NCI-H2081 (cell line): Measurements from ENCODE around the gene THOC6.

Experiments used
- DNase-seq, 2 experiments: peaks; one replicate each; lab custom pipeline; 2025; lab: John Stamatoyannopoulos, UW

Gene THOC6

DNA sequence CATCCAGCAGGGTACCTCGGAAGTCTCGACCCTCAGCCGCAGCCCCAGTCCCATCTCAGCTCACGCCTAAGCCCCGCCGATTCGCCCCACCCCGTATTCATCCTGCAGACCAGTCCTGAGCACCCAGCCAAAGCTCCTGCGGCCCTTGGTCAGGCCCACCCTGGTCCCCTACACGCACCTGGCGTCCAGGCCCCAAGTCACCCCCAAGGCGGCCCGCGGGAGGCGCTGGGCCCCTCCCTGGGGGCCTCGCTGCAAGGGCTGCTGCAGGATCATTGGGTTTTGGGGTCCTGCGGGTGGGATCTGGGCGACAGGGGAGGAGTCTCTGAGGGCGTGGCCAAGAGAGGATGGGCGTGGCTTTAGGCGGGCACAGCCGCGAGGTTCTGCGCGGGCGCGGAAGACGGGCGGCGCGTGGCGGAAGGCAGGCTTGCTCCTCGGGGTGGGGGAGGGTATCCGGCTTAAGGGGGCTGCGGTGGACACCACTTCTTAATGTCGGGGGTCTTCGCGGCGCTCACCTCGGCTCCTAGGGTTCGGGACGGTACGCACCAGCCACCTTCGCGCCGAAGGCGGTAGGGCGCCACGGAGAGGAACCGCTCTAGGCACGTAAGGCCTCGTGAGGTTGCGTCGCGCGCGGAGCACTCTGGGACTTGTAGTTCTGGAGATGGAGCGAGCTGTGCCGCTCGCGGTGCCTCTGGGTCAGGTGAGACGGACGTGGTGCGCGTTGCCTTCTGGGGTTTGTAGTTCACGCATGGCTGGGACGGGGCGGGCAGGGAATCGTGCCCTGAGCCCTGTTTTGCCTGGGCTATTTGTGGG is at the start of gene THOC6, which contains the start of gene HCFC1R1:
THOC6 (plus strand) TSS at position 367 of the 810 bp plus-strand sequence; CDS start at position 659, 292 bp downstream.
HCFC1R1 (minus strand) TSS at position 274 of the 810 bp plus-strand sequence; CDS start at position 273, 1 bp downstream.
- peak; percentile 97 for DNase-seq

DNA sequence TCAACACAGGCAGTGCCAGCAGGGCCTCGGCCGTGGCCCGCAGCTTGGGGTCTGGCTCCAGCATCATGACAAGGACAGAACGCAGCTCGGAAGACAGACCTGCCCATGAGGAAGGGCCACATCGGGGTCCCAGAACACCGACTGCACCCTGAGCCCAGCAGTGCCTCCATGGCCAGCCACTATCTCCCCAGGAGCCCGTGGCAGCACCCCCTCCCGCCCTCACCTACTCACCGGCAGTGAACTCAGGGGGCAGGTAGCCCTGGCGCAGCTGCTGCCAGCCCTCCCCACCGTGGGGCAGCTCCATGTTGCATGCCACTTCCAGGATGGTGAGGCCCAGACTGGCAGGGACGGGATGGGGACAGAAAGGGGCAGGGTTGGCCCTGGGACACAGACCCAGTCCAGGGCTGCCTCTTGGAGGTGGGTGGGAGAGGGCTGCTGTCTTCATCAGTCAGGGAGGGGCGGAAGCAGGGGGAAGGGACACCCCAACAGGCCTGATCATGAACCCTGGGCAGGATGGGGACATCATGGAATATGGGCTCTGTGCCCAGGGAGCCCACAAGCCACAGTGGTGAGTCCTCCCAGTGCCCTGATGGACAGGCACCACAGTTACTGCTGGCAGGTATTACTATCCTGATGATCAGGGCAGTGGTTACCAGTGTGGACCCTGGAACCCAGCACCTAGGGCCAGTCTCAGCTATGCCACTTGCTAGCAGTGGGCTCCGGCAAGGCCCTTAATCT is 49.3 kb upstream of the THOC6 start:
- no peak for DNase-seq

DNA sequence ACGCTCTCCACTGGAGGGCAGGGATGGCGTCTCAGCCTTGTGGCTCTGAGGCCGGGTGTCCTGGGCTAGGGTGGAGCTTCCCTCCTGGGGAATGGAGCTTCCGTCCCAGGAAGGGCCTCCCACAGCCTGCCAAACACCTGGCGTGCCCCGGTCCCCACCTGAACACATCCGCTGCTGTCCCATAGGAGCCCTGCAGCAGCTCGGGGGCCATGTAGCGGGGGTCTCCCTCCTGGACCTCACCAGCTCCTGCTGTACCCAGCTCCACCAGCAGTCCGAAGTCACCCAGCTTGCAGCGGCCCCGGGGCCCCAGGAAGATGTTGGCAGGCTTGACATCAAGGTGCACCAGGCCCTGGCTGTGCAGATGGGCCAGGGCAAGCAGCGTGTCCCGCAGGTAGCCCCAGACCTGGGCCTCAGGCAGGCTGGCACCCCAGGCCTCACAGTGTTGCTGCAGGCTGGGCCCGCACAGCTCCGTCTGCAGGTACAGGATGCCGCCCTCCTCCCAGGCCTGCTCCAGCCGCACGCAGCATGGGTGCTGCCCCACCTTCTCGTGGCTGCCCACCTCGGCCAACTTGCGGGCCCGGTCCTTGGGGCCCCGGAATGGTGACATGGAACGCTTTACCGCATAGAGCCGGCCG is 48.6 kb upstream of the THOC6 start:
- DNase-seq: no peak

GRCh38 chr16:2976201-2976600 is 47.6 kb upstream of the THOC6 start:
- no peak for DNase-seq

- no peak for DNase-seq
Observed at GRCh38 chr16:2976673-2977072, 47.2 kb upstream of the THOC6 start.

- peak; percentile 88 to 95 for DNase-seq
Observed at GRCh38 chr16:2977440-2977839, 46.4 kb upstream of the THOC6 start.

- DNase-seq: no peak
Observed at GRCh38 chr16:2979669-2980226, 44.1 kb upstream of the THOC6 start.

- DNase-seq: peak; percentile 87 to 91
Observed at GRCh38 chr16:2980227-2981176, 43.3 kb upstream of the THOC6 start, which contains the start of gene PKMYT1. Gene PKMYT1 (minus strand): TSS chr16:2980446. CDS start chr16:2979657, 789 bp downstream.

- DNase-seq: no peak
Observed at GRCh38 chr16:2981177-2981898, 42.5 kb upstream of the THOC6 start.

DNA sequence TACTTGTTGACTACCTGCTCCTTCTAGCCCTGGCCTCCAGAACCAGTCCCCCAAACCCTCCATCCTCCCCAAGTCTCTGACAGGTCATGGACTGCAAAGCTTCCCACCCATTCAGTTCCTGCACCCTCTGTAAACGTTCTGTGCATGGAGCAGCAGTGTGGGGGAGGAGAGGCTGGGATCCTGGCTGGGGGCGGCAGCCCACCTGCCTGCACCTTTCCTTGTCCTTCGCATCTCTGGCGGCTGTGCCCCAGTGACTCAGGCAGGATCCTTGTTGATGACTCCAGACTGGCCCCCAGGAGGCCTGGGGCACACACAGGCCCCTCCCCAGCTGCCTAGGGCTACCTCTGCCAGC is 42.0 kb upstream of the THOC6 start:
- no peak for DNase-seq

- DNase-seq: no peak
Observed at GRCh38 chr16:2982402-2982801, 41.4 kb upstream of the THOC6 start.

- DNase-seq: peak; percentile 68 to 70
Observed at GRCh38 chr16:2983706-2984136, 40.1 kb upstream of the THOC6 start.

GRCh38 chr16:2985462-2985861 is 38.4 kb upstream of the THOC6 start:
- no peak for DNase-seq

GRCh38 chr16:2985893-2986355 is 37.9 kb upstream of the THOC6 start:
- DNase-seq: peak in 1 of 2 experiments; percentile 16

- no peak for DNase-seq
Observed at GRCh38 chr16:2986623-2987188, 37.1 kb upstream of the THOC6 start.

DNA sequence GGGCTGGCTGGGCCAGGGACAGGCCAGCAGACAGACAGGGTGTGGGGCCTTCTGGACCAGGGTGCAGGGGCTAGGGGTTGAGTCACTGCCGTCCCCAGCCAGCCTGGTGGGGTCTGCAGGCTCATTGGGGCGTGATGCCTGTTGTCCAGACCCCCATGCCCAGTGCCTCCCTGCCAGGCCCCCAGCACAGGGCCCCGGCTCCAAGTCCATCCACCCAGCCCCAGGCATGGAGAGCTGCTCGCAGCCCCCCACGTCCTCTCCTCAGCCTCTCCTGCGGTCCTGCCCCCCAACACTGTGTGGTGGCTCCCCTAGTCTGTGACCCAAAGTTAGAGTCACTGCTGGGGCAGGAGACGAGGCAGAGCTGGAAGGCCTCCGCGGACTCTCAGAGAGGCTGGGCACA is 36.5 kb upstream of the THOC6 start:
- no peak for DNase-seq

DNA sequence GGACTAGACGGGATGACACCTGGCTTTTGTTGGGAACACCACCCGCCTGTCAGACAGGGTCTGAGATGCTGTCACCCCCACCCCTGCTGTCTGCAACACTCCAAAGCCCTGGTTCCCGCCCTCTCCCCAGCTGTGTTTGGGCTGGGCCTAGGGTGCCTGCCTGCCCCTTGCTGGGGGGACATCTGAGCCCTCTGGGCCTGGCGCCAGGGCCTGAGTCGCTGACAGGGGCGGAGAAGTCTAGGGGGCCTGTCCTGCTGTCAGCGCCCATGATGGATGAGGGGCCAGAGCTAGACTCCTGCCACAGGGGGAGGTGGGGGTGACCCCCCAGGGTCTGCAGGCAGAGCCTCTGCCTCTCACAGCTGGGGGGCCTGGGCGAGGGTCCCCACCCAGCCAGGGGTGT is 36.0 kb upstream of the THOC6 start:
- peak; percentile 42 to 75 for DNase-seq

DNA sequence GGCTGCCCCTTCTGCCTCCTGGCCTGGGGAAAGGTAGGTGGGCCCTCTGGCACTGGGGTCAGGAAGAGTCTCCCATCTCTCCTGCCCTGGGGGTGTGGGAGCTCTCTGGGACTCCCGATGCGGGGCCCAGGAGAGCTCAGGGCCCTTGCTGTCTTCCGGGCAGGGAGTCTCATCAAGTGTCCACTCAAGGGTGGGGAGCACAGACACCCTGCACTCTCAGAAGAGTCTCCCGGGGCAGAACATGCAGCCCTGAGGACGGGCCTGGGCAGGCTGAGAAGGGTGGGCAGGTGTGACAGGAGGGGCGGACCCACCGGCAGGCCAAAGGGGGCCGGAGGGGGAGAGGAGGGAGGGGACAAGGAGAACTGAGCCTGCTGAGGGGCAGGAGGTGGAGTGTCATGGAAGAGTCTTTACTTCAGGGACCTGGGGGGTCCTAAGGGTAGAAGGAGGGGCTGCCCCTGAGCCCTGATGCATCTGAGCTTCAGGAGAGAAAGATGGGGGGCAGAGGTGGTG is 35.2 kb upstream of the THOC6 start:
- no peak for DNase-seq

DNA sequence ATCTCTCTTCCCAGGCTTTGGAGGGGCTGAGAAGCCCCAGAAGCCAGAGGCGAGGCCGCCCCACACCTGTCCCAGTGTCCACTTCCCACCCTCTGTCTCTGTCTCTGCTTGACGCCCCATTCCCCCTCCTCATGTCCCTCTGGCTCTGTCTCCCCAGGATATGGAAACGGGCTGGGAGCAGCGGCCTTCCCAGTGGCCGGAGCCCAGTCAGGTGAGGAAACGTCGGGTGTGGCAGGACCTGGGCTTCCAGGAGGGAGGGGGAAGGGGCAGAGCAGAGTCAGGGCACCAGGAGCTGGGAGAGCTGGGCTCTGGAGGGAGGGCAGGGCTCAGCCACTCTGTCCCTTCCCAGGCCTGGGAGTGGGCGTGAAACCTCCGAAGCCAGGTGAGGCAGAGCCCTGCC is 32.9 kb upstream of the THOC6 start:
- DNase-seq: no peak
